Panc1 (cell line): ENCODE measurements around the gene FAF1.

Experiments used
- POLR2AphosphoS5 ChIP-seq: IDR thresholded peaks from 2 replicates; pipeline ENCODE4 v1.6.1; 2012; ENCODE audit warnings: mild to moderate bottlenecking, low read depth, low read length, moderate library complexity
- SIN3A ChIP-seq: IDR thresholded peaks from 2 replicates; pipeline ENCODE4 v1.6.1; 2012; ENCODE audit warnings: low read depth, mild to moderate bottlenecking, low read length, moderate library complexity, borderline replicate concordance; ENCODE audit not compliant: insufficient read depth
- TF ChIP-seq, protein P1 (sequence below): fragments of 450-650 bp; IDR thresholded peaks from 2 replicates; pipeline ENCODE4 v1.5.1; 2017; ENCODE audit warnings: mild to moderate bottlenecking

GRCh38 chr1:50976111-50976889, 16.2 kb upstream of the FAF1 start:
- TF ChIP-seq, protein P1, sequence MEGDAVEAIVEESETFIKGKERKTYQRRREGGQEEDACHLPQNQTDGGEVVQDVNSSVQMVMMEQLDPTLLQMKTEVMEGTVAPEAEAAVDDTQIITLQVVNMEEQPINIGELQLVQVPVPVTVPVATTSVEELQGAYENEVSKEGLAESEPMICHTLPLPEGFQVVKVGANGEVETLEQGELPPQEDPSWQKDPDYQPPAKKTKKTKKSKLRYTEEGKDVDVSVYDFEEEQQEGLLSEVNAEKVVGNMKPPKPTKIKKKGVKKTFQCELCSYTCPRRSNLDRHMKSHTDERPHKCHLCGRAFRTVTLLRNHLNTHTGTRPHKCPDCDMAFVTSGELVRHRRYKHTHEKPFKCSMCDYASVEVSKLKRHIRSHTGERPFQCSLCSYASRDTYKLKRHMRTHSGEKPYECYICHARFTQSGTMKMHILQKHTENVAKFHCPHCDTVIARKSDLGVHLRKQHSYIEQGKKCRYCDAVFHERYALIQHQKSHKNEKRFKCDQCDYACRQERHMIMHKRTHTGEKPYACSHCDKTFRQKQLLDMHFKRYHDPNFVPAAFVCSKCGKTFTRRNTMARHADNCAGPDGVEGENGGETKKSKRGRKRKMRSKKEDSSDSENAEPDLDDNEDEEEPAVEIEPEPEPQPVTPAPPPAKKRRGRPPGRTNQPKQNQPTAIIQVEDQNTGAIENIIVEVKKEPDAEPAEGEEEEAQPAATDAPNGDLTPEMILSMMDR = no peak
- TF ChIP-seq SIN3A (no peak), POLR2AphosphoS5 (no peak; the same call in 1 of the 2 replicates)
